ENCODE measurements around the gene PSORS1C1.
"Not testable (repeated sequence)": the region's sequence is repeated elsewhere in the genome, so short reads cannot be mapped to it uniquely, and the experiment has no call there.

The PSORS1C1 gene

GRCh38 chr6:31152781-31153180 is 38.2 kb downstream of the PSORS1C1 start:
- FAIRE-seq (no peak), DNase-seq (ENCODE audit: extremely low spot score, insufficient read length, low read depth) (no peak)

DNA sequence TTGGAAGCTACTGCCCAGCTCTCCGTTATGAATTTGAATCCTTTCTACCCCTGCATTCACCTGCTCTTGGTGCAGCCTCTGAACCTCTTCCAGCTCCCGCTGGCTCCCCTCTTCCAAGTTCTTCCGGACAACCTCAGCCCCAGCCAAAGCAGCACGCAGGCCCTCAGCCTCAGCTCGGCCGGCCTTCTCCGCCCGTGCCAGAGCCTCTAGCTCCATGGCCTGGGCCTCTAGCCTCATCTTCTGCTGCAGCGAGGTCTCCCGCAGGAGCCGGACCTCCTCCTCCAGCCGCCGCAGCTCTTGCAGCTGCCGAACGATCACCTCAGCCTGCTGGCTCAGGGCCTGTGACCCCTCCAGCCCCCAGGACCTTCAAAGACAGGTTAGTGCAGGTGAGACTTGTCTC is 39.8 kb downstream of the PSORS1C1 start:
- DNase-seq (ENCODE audit: extremely low spot score, insufficient read length, low read depth) (no peak), FAIRE-seq (no peak)

DNA sequence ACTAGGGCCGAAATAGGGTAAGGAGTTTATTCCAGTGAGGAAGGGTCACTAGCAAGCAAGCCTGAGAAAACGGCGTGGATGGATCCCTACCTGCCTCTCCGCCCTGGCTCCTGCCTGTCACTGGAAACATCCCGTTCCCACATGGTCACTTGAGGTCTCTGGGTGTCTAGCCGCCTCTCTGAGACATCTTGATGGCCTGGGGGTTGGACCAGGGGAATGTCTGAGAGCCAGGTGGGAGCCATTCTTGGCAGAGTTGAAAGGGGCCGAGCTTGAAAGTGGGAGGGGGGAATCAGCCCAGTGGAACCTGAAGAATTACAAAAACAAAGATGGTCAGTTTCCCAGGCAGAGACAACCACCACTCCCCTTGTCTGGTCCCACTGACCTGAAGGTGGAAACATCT is 42.0 kb downstream of the PSORS1C1 start:
- DNase-seq (ENCODE audit: extremely low spot score, insufficient read length, low read depth) (no peak), FAIRE-seq (no peak)

DNA sequence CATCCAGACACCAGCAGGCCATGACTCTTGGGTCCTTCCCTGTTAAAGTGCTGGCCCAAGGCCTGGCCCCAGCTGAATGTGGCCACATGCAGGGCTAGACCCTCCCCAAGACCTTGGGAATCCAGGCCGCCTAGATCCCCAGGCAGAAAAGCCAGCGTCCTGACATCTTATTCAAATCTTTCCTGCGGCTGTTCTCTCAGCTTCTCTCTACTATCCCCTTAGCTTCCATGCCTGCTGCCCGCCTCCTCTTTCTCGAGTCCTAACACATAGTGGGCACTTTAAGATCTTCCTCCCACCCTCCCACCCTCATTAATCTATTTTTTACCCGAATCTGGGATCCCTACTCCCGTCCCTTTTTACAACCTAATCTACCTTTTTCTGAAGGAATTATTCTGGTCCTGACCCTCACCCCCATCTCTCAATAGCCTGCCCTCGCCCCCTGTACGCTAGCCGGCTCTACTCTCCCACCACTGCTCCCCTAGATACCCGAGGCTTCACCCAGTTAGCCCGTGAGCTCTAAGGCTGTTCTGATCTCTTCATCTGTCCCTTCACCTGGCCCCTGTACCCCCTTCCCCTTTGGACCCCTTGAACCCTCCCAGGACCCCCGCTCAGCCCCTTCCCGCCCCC is 43.0 kb downstream of the PSORS1C1 start, which contains the start of gene CCHCR1:
TSS of gene CCHCR1 (minus strand) at position 290 of the 627 bp plus-strand sequence. CDS start at position 88, 202 bp downstream.
- DNase-seq (ENCODE audit: extremely low spot score, insufficient read length, low read depth), result no peak
- no peak for FAIRE-seq

- peak; percentile 97 for FAIRE-seq
- peak; percentile 100 for DNase-seq (ENCODE audit: extremely low spot score, insufficient read length, low read depth)
Observed at GRCh38 chr6:31158140-31158862, 43.7 kb downstream of the PSORS1C1 start, which contains the start of gene TCF19. Gene TCF19 (plus strand): TSS chr6:31158589. CDS start chr6:31159470, 881 bp downstream.

DNA sequence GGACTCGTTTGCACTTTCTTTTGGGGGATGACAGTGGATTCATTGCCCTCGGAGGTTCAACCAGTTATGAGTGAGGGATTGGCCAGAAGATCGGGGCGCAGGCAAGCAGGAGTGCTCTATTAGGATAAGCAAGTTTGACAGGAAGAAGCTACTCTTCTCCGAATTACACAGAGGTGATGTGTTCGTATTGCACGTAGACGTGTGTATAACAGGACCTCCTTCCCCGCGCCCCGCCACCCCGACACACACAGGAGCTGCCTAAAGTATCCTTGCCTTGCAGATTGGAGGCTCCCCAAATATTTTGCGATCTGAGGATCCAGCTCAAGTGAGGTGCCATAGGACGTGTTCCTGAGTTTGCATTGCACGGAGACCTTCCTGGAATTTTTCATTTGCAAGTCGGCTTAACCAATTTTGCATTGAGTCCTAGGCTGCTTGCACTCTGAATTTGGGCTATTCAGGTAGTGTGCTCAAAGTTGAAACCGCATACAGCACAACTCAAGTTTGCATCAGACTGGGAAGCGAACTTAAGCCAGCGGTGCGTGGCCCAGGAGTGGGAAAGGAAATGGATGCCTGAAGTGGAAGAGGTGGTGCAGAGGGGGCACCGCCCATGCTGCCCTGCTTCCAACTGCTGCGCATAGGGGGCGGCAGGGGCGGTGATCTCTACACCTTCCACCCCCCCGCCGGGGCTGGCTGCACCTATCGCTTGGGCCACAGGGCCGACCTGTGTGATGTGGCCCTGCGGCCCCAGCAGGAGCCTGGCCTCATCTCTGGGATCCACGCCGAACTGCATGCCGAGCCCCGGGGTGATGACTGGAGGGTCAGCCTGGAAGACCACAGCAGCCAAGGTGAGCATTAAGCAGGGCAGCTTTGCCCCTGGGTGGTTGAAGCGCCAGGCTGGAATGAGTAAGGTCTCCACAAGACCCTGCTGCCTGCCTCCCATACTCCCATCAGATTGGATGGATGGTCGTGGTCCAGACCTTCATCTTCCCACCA is 44.6 kb downstream of the PSORS1C1 start:
- no peak for DNase-seq (ENCODE audit: extremely low spot score, insufficient read length, low read depth)
- no peak for FAIRE-seq

DNA sequence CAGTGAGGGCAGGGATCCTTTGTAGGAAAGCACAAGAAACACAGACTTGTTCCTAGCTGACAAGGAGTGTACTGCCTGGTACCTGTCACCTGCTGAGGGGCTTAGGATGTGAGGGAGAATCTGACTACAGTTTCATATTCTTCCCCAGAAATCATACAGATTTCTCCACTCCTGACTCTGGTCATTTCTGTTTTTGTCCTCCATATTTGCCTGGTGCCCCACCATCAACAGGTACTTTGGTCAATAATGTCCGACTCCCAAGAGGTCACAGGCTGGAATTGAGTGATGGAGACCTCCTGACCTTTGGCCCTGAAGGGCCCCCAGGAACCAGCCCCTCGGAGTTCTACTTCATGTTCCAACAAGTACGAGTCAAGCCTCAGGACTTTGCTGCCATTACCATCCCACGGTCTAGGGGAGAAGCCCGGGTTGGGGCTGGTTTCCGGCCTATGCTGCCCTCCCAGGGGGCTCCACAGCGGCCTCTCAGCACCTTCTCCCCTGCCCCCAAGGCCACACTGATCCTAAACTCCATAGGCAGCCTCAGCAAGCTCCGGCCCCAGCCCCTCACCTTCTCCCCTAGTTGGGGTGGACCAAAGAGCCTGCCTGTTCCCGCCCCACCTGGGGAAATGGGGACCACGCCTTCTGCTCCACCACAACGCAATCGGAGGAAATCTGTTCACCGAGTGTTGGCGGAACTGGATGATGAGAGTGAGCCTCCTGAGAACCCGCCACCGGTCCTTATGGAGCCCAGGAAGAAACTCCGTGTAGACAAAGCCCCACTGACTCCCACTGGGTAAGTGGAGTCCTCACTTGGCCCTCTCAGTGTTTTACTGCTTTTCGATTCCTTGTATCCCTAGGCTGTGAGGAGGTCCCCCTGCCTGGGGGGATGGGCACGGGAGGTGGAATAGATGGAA is 46.9 kb downstream of the PSORS1C1 start:
- no peak for FAIRE-seq
- DNase-seq (ENCODE audit: extremely low spot score, insufficient read length, low read depth), result no peak

DNA sequence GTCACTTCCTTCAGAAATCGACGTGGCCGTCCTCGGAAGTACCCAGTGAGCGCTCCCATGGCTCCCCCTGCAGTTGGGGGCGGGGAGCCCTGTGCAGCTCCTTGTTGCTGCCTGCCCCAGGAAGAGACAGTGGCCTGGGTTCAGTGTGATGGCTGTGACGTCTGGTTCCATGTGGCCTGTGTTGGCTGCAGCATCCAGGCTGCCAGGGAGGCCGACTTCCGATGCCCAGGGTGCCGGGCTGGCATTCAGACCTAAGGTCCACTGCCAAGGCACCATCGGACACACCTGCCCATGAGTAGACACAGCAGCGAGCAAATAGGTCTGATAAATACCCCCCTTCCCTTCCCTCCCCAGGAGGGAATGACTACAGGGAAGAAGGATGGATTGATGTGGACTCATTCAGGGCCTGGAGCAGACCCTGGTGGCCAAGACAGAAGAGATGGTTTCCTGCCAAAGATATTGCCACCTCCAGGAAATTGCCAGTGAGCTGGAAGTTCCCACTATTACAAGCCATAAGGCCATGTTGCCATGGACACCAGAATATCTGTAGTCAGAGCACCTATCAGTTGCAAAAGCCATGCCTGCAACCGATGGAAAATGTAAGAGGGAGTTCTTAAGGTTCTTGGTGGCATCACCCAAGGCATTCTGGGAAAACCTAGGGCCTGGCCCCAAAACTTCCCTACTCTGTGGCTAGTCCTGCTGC is 48.0 kb downstream of the PSORS1C1 start:
- FAIRE-seq (no peak), DNase-seq (ENCODE audit: extremely low spot score, insufficient read length, low read depth) (no peak)

DNA sequence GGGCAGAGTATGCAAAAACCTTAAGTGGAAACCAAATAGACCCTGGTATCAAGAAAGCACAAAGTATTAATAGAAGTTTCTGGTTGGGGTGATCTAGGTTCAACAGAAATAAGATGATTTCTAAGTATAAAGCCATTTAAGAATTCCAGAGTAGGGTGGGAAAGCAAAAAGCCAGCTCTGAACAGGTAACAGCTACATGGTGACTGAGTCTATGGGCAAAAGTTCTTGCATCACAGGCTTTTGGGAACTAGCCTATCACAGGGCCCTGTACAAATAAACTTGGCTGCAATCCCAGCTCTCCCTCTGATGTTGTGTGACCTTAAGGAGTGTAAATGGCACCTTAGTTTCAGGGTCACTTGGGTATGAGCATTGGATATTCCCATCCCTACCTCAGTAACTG is 49.3 kb downstream of the PSORS1C1 start:
- DNase-seq (ENCODE audit: extremely low spot score, insufficient read length, low read depth), result no peak
- FAIRE-seq, result no peak

- not testable (repeated sequence) for DNase-seq (ENCODE audit: extremely low spot score, insufficient read length, low read depth); FAIRE-seq
Observed at GRCh38 chr6:31164475-31165063, 50.0 kb downstream of the PSORS1C1 start.

- FAIRE-seq, result peak; percentile 74
Observed at GRCh38 chr6:31165064-31165832, 50.6 kb downstream of the PSORS1C1 start.

DNA sequence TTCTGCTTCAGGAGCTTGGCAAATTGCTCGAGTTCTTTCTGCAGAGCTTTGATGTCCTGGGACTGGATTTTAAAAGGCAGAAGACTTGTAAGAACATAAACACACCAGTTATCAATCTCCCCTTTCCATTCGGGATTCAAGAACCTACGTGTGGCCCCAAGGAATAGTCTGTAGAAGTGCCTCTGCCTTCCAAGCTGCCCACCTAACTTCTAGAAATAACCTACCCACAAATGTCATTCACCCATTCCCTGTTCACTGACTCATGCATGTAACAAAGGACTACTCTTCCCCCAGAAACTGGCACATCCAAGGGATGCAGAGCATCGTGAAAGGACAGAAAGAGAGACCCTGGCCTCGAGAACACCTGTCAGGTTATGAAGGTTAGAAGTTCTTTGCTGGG is 51.4 kb downstream of the PSORS1C1 start:
- no peak for DNase-seq (ENCODE audit: extremely low spot score, insufficient read length, low read depth)

More at GRCh38 chr6:31165064-31165832, 50.6 kb downstream of the PSORS1C1 start:
- DNase-seq (ENCODE audit: extremely low spot score, insufficient read length, low read depth), result not testable (repeated sequence)

GRCh38 chr6:31168606-31169005 is 54.0 kb downstream of the PSORS1C1 start:
- FAIRE-seq (no peak), DNase-seq (ENCODE audit: extremely low spot score, insufficient read length, low read depth) (no peak)

More for the DNA sequence above, 51.4 kb downstream of the PSORS1C1 start:
- no peak for FAIRE-seq

- no peak for FAIRE-seq
- no peak for DNase-seq (ENCODE audit: extremely low spot score, insufficient read length, low read depth)
Observed at GRCh38 chr6:31169123-31169857, 54.7 kb downstream of the PSORS1C1 start.

- not testable (repeated sequence) for DNase-seq (ENCODE audit: extremely low spot score, insufficient read length, low read depth); FAIRE-seq
Observed at GRCh38 chr6:31169858-31170599, 55.4 kb downstream of the PSORS1C1 start.

- no peak for DNase-seq (ENCODE audit: extremely low spot score, insufficient read length, low read depth)
- no peak for FAIRE-seq
Observed at GRCh38 chr6:31170600-31170881, 55.9 kb downstream of the PSORS1C1 start, which contains the start of gene POU5F1. Gene POU5F1 (minus strand): TSS chr6:31170682. CDS start chr6:31170620, 62 bp downstream.

All from GM18507 (cell line).